ENCODE results near the gene LRRC23. TPM values are rescaled to one million over a fixed set of nuclear protein-coding genes. Genes with fewer than 3 reads are reported as not detected.

LRRC23 gene
- total RNA-seq, 4 donors from 2014 or later = 8.3 to 12.9 (median 11.0) TPM

- TF ChIP-seq POLR2AphosphoS5 (IDR thresholded peaks at IDR 0.05) (no peak), POLR2A (IDR thresholded peaks at IDR 0.05; ENCODE audit: low read depth) (no peak), EP300 (IDR thresholded peaks at IDR 0.05) (no peak)
- TF ChIP-seq, protein P1, sequence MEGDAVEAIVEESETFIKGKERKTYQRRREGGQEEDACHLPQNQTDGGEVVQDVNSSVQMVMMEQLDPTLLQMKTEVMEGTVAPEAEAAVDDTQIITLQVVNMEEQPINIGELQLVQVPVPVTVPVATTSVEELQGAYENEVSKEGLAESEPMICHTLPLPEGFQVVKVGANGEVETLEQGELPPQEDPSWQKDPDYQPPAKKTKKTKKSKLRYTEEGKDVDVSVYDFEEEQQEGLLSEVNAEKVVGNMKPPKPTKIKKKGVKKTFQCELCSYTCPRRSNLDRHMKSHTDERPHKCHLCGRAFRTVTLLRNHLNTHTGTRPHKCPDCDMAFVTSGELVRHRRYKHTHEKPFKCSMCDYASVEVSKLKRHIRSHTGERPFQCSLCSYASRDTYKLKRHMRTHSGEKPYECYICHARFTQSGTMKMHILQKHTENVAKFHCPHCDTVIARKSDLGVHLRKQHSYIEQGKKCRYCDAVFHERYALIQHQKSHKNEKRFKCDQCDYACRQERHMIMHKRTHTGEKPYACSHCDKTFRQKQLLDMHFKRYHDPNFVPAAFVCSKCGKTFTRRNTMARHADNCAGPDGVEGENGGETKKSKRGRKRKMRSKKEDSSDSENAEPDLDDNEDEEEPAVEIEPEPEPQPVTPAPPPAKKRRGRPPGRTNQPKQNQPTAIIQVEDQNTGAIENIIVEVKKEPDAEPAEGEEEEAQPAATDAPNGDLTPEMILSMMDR (IDR thresholded peaks at IDR 0.05) = no peak
- Histone ChIP-seq H3K27me3 (no peaks in the 10 kb centered on the region), H3K9me3 (no peaks in the 10 kb centered on the region), H3K27ac (replicated peaks in 1 of 4) (peak overlapping the region; percentile 91 to 95 (median 93)), H3K36me3 (peaks cover 6 to 62% (median 60%) of the 10 kb centered on the region in 4 donors), H3K4me1 (peaks cover 71 to 91% (median 87%) of the 10 kb centered on the region in 4 donors), H3K4me3 (no peak overlapping the region)
- WGBS = 83% methylated on average over 3 of the region's 3 CpGs
- intact Hi-C loops (cut with DNase I) = no loop called here
- DNase-seq (ENCODE audit: extremely low spot score) = no peak
Measured at GRCh38 chr12:6936194-6936635, 31.6 kb downstream of the LRRC23 start.

- TF ChIP-seq POLR2AphosphoS5 (IDR thresholded peaks at IDR 0.05) = peak in 1 of 2 donors; percentile 53
- TF ChIP-seq, protein P1 (IDR thresholded peaks at IDR 0.05) = no peak
- Histone ChIP-seq H3K27me3 (no peaks in the 10 kb centered on the region), H3K4me1 (peaks cover 66 to 91% (median 83%) of the 10 kb centered on the region in 4 donors), H3K4me3 (peak overlapping the region; percentile 60 to 70 (median 66)), H3K9me3 (no peaks in the 10 kb centered on the region), H3K36me3 (peaks cover 6 to 69% (median 67%) of the 10 kb centered on the region in 4 donors), H3K27ac (replicated peaks in 1 of 4) (peak overlapping the region; percentile 91 to 95 (median 93))
- WGBS = 20% methylated on average over 25 of the region's 36 CpGs
- DNase-seq (ENCODE audit: extremely low spot score) = no peak
- intact Hi-C loops (cut with DNase I) = no loop called here
Measured at GRCh38 chr12:6936636-6937480, 32.2 kb downstream of the LRRC23 start.

- H3K4me1 ChIP-seq = peaks cover 62 to 91% (median 83%) of the 10 kb centered on the region in 4 donors
- TF ChIP-seq POLR2AphosphoS5 (IDR thresholded peaks at IDR 0.05) = peak; percentile 98 to 99
- TF ChIP-seq, protein P1 (IDR thresholded peaks at IDR 0.05) = peak; percentile 97 to 99 (median 98)
- TF ChIP-seq POLR2A (IDR thresholded peaks at IDR 0.05; ENCODE audit: low read depth) = peak; percentile 29
- TF ChIP-seq EP300 (IDR thresholded peaks at IDR 0.05) = no peak
- H3K27ac ChIP-seq (replicated peaks in 1 of 4) = peak overlapping the region; percentile 91 to 95 (median 93)
- intact Hi-C loops (cut with DNase I) = no loop called here
- H3K9me3 ChIP-seq = no peaks in the 10 kb centered on the region
- peaks cover 6 to 74% (median 69%) of the 10 kb centered on the region in 4 donors for H3K36me3 ChIP-seq
- peak overlapping the region; percentile 60 to 70 (median 66) for H3K4me3 ChIP-seq
- H3K27me3 ChIP-seq = no peaks in the 10 kb centered on the region
- 0% methylated on average over 2 of the region's 80 CpGs for WGBS
- peak; percentile 98 for DNase-seq (ENCODE audit: extremely low spot score)
Measured at GRCh38 chr12:6937481-6938352, 33.1 kb downstream of the LRRC23 start.

DNA sequence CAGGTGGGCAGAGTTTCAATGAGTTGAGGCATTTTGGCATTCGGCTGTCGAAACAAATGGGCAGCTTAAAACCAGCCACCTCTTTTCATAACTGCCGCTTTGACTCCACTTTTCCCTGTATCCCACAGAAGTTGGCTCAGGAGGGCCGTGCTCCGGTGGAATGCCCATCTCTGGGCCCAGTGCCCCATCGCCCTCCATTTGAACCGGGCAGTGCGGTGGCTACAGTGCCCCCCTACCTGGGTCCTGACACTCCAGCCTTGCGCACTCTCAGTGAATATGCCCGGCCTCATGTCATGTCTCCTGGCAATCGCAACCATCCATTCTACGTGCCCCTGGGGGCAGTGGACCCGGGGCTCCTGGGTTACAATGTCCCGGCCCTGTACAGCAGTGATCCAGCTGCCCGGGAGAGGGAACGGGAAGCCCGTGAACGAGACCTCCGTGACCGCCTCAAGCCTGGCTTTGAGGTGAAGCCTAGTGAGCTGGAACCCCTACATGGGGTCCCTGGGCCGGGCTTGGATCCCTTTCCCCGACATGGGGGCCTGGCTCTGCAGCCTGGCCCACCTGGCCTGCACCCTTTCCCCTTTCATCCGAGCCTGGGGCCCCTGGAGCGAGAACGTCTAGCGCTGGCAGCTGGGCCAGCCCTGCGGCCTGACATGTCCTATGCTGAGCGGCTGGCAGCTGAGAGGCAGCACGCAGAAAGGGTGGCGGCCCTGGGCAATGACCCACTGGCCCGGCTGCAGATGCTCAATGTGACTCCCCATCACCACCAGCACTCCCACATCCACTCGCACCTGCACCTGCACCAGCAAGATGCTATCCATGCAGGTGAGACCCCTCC, 34.0 kb downstream of the LRRC23 start:
- Histone ChIP-seq H3K9me3 (no peaks in the 10 kb centered on the region), H3K4me1 (peaks cover 59 to 89% (median 83%) of the 10 kb centered on the region in 4 donors), H3K27ac (replicated peaks in 1 of 4) (peak overlapping the region; percentile 91 to 95 (median 93)), H3K36me3 (peaks cover 6 to 71% (median 66%) of the 10 kb centered on the region in 4 donors), H3K27me3 (no peaks in the 10 kb centered on the region), H3K4me3 (peak overlapping the region; percentile 60 to 70 (median 66))
- WGBS = 86% methylated on average over 24 of the region's 32 CpGs
- no peak for DNase-seq (ENCODE audit: extremely low spot score)
- TF ChIP-seq POLR2A (IDR thresholded peaks at IDR 0.05; ENCODE audit: low read depth) (no peak), POLR2AphosphoS5 (IDR thresholded peaks at IDR 0.05) (no peak), EP300 (IDR thresholded peaks at IDR 0.05) (no peak)
- TF ChIP-seq, protein P1 (IDR thresholded peaks at IDR 0.05) = no peak
- intact Hi-C loops (cut with DNase I) = no loop called here
